ENCODE data around the gene RYK.

DNA sequence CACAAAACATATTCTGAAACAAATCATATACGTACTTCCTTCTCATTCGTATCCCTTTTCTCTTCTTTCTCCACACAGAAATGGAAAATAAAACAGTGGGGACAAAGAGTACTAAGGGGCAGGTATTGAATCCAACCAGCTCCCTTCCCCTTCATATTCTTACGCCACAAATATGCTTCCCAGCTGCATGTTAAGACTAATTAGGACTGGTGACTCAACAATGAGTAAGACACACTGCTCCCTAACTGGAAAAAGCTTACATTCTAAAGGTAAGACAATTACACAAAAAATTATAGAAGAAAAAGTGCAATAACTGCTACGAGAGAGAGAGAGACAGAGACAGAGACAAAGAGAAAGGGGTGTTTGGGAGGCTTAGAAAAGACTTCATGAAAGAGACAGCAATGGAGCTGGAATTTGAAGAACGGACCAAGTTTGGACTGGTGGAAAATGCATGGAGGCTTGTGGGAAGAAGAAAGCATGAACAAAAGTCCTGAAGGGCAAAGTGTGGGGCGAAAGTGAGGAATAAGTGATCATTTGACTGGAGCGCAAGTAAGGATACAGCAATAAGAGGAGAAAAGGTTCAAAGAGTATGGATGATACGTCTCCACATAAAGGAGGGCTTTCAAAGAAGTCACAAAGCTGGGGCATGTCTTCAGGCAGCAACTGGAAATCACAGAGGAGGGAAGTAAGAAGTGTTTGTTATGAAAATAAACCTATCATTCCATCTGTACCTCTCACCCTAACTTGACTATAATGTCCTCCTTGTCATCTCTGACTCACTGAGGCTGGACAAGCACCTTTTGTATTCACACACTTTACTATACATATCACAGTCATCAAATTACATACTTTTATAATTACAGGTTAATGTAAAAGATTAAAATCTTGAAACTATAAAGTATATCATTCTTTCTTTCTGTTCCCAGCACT is 49.2 kb downstream of the RYK start:
- TF ChIP-seq CTCF (IDR thresholded peaks at IDR 0.05) (no peak), ZC3H11A (IDR thresholded peaks at IDR 0.05) (no peak), POLR2AphosphoS2 (conservative IDR thresholded peaks at IDR 0.05; ENCODE audit: low read length) (no peak), POLR2A (IDR thresholded peaks at IDR 0.05; ENCODE audit: low read length) (no peak), SMC3 (IDR thresholded peaks at IDR 0.05) (no peak), EHF (CRISPR knock-in tag; IDR thresholded peaks at IDR 0.05) (no peak), RAD21 (conservative IDR thresholded peaks at IDR 0.05 in 1 of 2, IDR thresholded peaks at IDR 0.05 in 1 of 2) (no peak), CHD2 (IDR thresholded peaks at IDR 0.05; ENCODE audit: low read length, partially characterized antibody) (no peak), EP300 (IDR thresholded peaks at IDR 0.05) (no peak), MAFK (IDR thresholded peaks at IDR 0.05; ENCODE audit: partially characterized antibody) (no peak), HOXA7 (CRISPR knock-in tag; IDR thresholded peaks at IDR 0.05) (no peak), RCOR1 (IDR thresholded peaks at IDR 0.05; ENCODE audit: low read depth, low read length) (no peak), ELK1 (IDR thresholded peaks at IDR 0.05; ENCODE audit: low read depth, low read length) (no peak), EHMT2 (IDR thresholded peaks at IDR 0.05; ENCODE audit: low read depth) (no peak)

All from A549 (cell line).